Liver (tissue), 9 donors: Measurements from ENCODE around the gene AKAP13. TPM values are rescaled to one million over a fixed set of nuclear protein-coding genes. Genes with fewer than 3 reads are reported as not detected.
A peak's percentile ranks its signal among the peaks of the same experiment; 100 is the strongest.

Experiments
- DNase-seq: peaks from one replicate; pipeline ENCODE4 v3.0.0-alpha.2; 2017; ENCODE audit warnings: low spot score
- H3K27ac ChIP-seq, 2 donors: one replicate each; pipeline ENCODE4 v1.7.0; 2013; ENCODE audit warnings: inconsistent platforms in 2 of 2, low read length in 2 of 2, control low read depth in 1 of 2, low read depth in 1 of 2, mild to moderate bottlenecking in 1 of 2
- H3K27me3 ChIP-seq, 4 donors: one replicate each; pipeline versions ENCODE4 v1.6.1 to v1.7.0; 2013; ENCODE audit warnings: low read length in 3 of 4, inconsistent platforms in 1 of 4, mild to moderate bottlenecking in 1 of 4, moderate library complexity in 1 of 4; ENCODE audit not compliant: control insufficient read depth in 4 of 4, insufficient read depth in 4 of 4
- H3K36me3 ChIP-seq, 4 donors: one replicate each; pipeline versions ENCODE4 v1.6.1 to v1.7.0; 2013; ENCODE audit warnings: low read length in 3 of 4, mild to moderate bottlenecking in 3 of 4, low read depth in 1 of 4, moderate library complexity in 1 of 4; ENCODE audit not compliant: control insufficient read depth in 4 of 4, insufficient read depth in 3 of 4
- H3K4me1 ChIP-seq, 4 donors: one replicate each; pipeline versions ENCODE4 v1.6.1 to v1.7.0; 2013; ENCODE audit warnings: low read length in 3 of 4, mild to moderate bottlenecking in 3 of 4, moderate library complexity in 1 of 4; ENCODE audit not compliant: control insufficient read depth in 4 of 4, insufficient read depth in 4 of 4
- H3K4me3 ChIP-seq, 3 donors: one replicate each; pipeline versions ENCODE4 v1.6.1 to v1.7.0; 2013; ENCODE audit warnings: low read length in 3 of 3, control low read depth in 1 of 3, low read depth in 1 of 3, mild to moderate bottlenecking in 1 of 3
- H3K9ac ChIP-seq, 2 donors: one replicate each; pipeline ENCODE4 v1.7.0; 2013; ENCODE audit warnings: low read length in 2 of 2, mild to moderate bottlenecking in 2 of 2, moderate library complexity in 2 of 2, control low read depth in 1 of 2, low read depth in 1 of 2
- H3K9me3 ChIP-seq, 4 donors: one replicate each; pipeline versions ENCODE4 v1.6.1 to v1.7.0; 2013; ENCODE audit warnings: low read length in 3 of 4; ENCODE audit not compliant: control insufficient read depth in 4 of 4
- ATF3 ChIP-seq: IDR thresholded peaks from 2 replicates; pipeline ENCODE4 v1.6.1; 2016; ENCODE audit warnings: antibody characterized with exemption
- FOXA2 ChIP-seq: IDR thresholded peaks from 2 replicates; pipeline ENCODE4 v1.6.1; 2016; ENCODE audit warnings: antibody characterized with exemption
- GABPA ChIP-seq, 2 donors: IDR thresholded peaks in 1 of 2; conservative IDR thresholded peaks in 1 of 2; 2 replicates each; pipeline ENCODE4 v1.6.1; 2016; ENCODE audit warnings: antibody characterized with exemption in 2 of 2, mild to moderate bottlenecking in 1 of 2, moderate library complexity in 1 of 2
- HNF4A ChIP-seq, 2 donors: conservative IDR thresholded peaks; 2 replicates each; pipeline ENCODE4 v1.6.1; 2016; ENCODE audit warnings: antibody characterized with exemption in 2 of 2, mild to moderate bottlenecking in 2 of 2
- HNF4G ChIP-seq: IDR thresholded peaks from 2 replicates; pipeline ENCODE4 v1.6.1; 2016; ENCODE audit warnings: antibody characterized with exemption
- JUND ChIP-seq, 2 donors: IDR thresholded peaks; 2 replicates each; pipeline ENCODE4 v1.6.1; 2016; ENCODE audit warnings: antibody characterized with exemption in 2 of 2
- NR2F2 ChIP-seq: IDR thresholded peaks from 2 replicates; pipeline ENCODE4 v1.6.1; 2016; ENCODE audit warnings: antibody characterized with exemption
- RAD21 ChIP-seq, 2 donors: IDR thresholded peaks; 2 replicates each; pipeline ENCODE4 v1.6.1; 2016; ENCODE audit warnings: antibody characterized with exemption in 2 of 2, mild to moderate bottlenecking in 2 of 2
- TAF1 ChIP-seq: conservative IDR thresholded peaks from 2 replicates; pipeline ENCODE4 v1.6.1; 2016; ENCODE audit warnings: antibody characterized with exemption, mild to moderate bottlenecking
- YY1 ChIP-seq: IDR thresholded peaks from 2 replicates; pipeline ENCODE4 v1.6.1; 2016; ENCODE audit warnings: antibody characterized with exemption, mild to moderate bottlenecking
- ZBTB33 ChIP-seq: IDR thresholded peaks from 2 replicates; pipeline ENCODE4 v1.6.1; 2016; ENCODE audit warnings: antibody characterized with exemption
- WGBS: extraction: QIAGEN DNeasy Blood & Tissue Kit; methylation state at CpG from one replicate; pipeline ENCODE4 v1.1.7; 2013; 5-methylcytosine and 5-hydroxymethylcytosine counted together
- polyA plus RNA-seq, 2 donors: library from polyadenylated mRNA; stranded (reverse) in 1 of 2; unstranded in 1 of 2; fragments of 200-250 nt in 1 of 2; fragments of >200 nt in 1 of 2; fragmentation: Nextera tagmentation in 1 of 2; extraction: Ambion mirVana in 1 of 2; gene quantifications; one replicate each; pipeline versions ENCODE4 v1.2.1 to v1.2.3, GENCODE V29; 2013 to 2015
- total RNA-seq, 2 donors: library from RNA; depleted of rRNA; stranded (reverse); fragments of >200 nt; gene quantifications; one replicate each; pipeline ENCODE4 v1.2.3, GENCODE V29; 2014
- TF ChIP-seq, protein P1 (sequence below): fragments of 150-350 bp; IDR thresholded peaks from 2 replicates; pipeline ENCODE4 v1.5.1; 2017; ENCODE audit warnings: improper control_type of control experiment, low read depth, low read length; ENCODE audit not compliant: missing input control
- donor health status: healthy.
- donor health status: healthy.
- donor health status: healthy.
- donor health status: healthy.
- donor health status: healthy.

AKAP13 gene
- total and polyA plus RNA-seq, 4 donors, result 18.6 to 92.3 (median 37.4) TPM

DNA sequence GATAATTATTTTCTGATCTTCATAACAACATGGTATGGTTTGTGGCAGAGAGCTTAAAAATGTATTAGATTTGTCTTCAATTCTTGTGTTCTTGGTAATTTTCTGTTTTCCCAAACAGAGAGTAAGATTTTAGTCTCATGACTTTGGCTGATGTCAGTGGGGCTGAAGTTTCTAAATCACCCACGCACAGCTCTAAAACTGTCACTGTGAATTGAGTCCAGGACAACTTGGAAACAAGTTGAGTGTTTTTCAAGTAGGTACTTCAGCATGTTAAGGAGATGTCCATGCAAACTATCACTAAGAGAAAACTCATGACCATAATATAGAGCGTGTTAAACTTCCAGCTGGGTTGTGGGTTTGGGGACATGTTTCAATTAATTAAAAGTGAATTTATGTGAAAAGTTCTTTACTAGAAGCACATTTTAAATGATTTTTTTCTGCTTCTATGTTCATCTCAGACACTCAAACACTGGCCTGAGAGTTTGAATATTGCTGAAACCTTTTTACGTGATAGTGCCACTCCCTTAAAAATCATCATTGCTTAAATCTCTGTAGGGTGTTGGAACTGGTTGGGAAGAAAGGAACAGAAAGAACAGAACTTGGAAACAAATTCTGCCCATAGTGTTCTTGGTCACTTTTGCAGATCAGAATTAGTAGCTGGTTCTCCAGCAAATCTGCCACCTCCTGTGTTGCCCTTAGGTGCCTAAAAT is 324.5 kb downstream of the AKAP13 start:
- Histone ChIP-seq H3K4me1 (peaks cover 7 to 33% (median 21%) of the 10 kb centered on the region in 4 donors), H3K9me3 (no peaks in the 10 kb centered on the region), H3K27me3 (no peaks in the 10 kb centered on the region), H3K4me3 (no peak overlapping the region), H3K9ac (no peak overlapping the region), H3K36me3 (peaks cover 0 to 5% (median 2%) of the 10 kb centered on the region in 4 donors), H3K27ac (peak overlapping the region; percentile 3 to 54)
- 86% methylated on average over 3 of the region's 3 CpGs for WGBS
- DNase-seq, result no peak
- TF ChIP-seq GABPA (IDR thresholded peaks at IDR 0.05 in 1 of 2, conservative IDR thresholded peaks at IDR 0.05 in 1 of 2), result no peak
- no peak for TF ChIP-seq ATF3
- TF ChIP-seq RAD21 (IDR thresholded peaks at IDR 0.05), result no peak
- no peak for TF ChIP-seq YY1
- no peak for TF ChIP-seq TAF1
- no peak for TF ChIP-seq HNF4G
- TF ChIP-seq, protein P1, sequence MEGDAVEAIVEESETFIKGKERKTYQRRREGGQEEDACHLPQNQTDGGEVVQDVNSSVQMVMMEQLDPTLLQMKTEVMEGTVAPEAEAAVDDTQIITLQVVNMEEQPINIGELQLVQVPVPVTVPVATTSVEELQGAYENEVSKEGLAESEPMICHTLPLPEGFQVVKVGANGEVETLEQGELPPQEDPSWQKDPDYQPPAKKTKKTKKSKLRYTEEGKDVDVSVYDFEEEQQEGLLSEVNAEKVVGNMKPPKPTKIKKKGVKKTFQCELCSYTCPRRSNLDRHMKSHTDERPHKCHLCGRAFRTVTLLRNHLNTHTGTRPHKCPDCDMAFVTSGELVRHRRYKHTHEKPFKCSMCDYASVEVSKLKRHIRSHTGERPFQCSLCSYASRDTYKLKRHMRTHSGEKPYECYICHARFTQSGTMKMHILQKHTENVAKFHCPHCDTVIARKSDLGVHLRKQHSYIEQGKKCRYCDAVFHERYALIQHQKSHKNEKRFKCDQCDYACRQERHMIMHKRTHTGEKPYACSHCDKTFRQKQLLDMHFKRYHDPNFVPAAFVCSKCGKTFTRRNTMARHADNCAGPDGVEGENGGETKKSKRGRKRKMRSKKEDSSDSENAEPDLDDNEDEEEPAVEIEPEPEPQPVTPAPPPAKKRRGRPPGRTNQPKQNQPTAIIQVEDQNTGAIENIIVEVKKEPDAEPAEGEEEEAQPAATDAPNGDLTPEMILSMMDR, result no peak
- no peak for TF ChIP-seq HNF4A (conservative IDR thresholded peaks at IDR 0.05)
- TF ChIP-seq FOXA2, result no peak
- TF ChIP-seq JUND (IDR thresholded peaks at IDR 0.05), result no peak

GRCh38 chr15:85706779-85707518 is 326.5 kb downstream of the AKAP13 start:
- Histone ChIP-seq H3K9ac (peak overlapping the region; percentile 30 to 89), H3K27ac (peak overlapping the region; percentile 85 to 89), H3K27me3 (no peaks in the 10 kb centered on the region), H3K4me1 (peaks cover 7 to 33% (median 21%) of the 10 kb centered on the region in 4 donors), H3K36me3 (peaks cover 1 to 20% (median 14%) of the 10 kb centered on the region in 4 donors), H3K9me3 (no peaks in the 10 kb centered on the region), H3K4me3 (no peak overlapping the region)
- WGBS, result 50% methylated on average over 5 of the region's 5 CpGs
- TF ChIP-seq ZBTB33, result no peak
- TF ChIP-seq NR2F2, result peak; percentile 17
- peak in 1 of 2 donors; percentile 3 for TF ChIP-seq RAD21 (IDR thresholded peaks at IDR 0.05)
- no peak for DNase-seq
